HG02870 (cell line): Measurements from ENCODE around the gene SUSD1.

ENCODE experiments used
- ATAC-seq: cut with Tn5 transposase; IDR thresholded peaks from one replicate; pipeline ENCODE4 v1.9.1; 2021; ENCODE audit warnings: mild to moderate bottlenecking, moderate library complexity; ENCODE audit not compliant: unreplicated experiment

The SUSD1 gene

GRCh38 chr9:112072721-112073638, 102.1 kb downstream of the SUSD1 start:
- ATAC-seq = no peak

DNA sequence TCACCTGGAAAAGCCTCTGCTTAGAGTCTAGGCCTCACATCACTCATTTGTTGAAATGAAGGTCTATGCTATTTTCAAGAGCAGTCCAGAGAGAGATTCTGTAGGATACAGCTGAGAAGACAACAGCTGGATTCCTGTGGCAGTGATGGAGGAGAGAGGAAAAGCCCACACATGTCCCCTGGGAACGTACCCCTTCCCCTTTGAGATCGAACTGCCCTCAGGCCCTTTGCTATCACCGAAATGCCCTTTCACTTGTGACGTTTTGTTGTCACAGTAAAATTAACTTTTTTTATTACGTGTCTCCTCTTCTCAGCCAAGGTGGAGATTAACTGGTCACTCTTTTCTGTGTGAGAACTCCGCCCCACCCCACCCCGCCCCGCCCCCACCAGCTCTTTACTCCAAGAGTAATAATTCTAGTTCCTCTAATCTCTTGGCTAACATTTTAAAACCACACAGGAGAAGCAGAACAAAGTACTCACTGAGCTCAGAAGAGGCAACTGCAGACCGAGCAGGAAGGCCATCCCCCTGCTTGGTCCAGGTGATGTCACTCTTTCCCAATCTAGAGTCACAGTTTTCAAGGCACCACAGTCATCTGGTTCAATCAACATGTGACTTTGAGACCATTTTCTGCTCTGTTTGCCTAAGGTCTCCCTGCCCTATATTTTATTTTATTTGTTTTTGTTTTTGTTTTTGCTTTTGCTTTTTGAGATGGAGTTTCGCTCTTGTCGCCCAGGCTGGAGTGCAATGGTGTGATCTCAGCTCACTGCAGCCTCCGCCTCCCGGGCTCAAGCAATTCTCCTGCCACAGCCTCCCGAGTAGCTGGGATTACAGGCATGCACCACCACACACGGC, 105.6 kb downstream of the SUSD1 start:
- ATAC-seq = peak; percentile 65

DNA sequence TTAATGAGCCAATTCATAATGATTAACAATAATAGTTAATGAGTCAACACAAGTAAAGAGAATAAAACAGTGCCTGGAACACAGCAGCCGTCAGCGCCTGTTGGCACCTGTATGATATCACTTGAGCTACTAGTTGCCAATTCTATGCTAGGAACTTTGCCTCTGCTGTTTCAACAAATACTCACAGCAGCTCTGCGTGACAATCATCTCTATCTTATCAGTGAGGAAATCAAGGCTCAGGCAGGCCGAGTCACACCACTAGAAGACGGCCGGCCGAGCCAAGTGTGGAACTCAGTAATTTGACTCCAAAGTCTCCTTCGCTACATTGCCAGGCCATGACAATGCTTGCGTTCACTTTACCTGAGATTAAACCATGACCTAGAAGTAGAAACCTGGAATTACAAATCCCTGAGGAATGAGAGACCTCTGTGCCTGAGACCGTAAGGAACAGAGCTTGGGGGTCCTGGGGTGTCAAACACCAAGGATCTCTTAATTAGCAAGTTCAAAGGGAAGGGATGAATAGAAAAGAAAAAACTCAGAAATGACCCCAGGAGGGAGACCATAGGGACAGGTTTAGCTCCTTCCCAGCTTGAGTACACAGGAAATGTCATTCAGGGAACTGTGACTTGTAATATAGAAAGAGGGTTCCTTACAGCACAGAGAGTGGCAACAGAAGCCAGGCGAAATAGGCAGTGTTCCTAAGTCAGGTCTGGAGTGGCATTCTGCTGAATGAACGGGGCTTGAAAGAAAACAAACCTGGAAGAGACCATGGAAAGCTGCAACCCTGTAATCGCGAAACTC, 109.1 kb downstream of the SUSD1 start:
- no peak for ATAC-seq

DNA sequence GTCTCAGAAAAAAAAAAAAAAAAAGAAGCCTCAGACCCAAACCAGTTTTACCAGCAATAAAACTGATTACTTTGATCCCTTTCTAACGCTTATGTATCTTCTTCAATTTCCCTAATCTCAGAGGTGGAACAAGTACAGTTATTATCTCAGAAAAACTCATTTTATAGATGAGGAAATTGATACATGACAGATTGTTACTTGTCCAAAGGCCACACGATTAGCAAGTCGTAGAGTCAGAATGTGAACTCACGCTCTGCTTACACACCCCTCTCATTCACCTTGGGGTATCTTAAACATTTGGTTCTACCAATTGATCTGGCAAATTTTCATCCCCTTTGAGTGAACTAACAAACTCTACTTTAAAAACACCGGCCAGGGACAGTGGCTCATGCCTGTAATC, 110.2 kb downstream of the SUSD1 start:
- ATAC-seq = no peak

- ATAC-seq = no peak
Measured at GRCh38 chr9:112063586-112063985, 111.5 kb downstream of the SUSD1 start.

DNA sequence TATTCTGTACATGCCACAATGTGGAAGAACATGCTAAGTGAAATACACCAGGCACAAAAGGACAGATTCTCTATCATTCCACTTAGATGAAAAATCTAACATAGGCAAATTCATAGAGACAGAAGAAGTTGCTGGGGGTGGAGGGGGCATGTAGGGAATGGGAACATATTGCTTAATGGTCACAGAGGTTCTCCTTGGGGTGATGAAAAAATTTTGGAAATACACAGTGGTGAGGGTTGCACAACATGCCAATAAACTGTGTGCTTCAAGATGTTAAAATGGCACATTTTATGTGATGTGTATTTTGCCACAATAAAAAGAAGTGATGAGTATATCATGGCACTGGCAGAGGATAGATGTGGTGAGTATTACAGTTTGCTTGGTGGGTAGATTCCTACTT, 111.9 kb downstream of the SUSD1 start:
- ATAC-seq = no peak

- ATAC-seq = peak; percentile 66
Measured at GRCh38 chr9:112061152-112061740, 113.9 kb downstream of the SUSD1 start.

GRCh38 chr9:112059966-112060320, 115.2 kb downstream of the SUSD1 start:
- ATAC-seq = no peak

DNA sequence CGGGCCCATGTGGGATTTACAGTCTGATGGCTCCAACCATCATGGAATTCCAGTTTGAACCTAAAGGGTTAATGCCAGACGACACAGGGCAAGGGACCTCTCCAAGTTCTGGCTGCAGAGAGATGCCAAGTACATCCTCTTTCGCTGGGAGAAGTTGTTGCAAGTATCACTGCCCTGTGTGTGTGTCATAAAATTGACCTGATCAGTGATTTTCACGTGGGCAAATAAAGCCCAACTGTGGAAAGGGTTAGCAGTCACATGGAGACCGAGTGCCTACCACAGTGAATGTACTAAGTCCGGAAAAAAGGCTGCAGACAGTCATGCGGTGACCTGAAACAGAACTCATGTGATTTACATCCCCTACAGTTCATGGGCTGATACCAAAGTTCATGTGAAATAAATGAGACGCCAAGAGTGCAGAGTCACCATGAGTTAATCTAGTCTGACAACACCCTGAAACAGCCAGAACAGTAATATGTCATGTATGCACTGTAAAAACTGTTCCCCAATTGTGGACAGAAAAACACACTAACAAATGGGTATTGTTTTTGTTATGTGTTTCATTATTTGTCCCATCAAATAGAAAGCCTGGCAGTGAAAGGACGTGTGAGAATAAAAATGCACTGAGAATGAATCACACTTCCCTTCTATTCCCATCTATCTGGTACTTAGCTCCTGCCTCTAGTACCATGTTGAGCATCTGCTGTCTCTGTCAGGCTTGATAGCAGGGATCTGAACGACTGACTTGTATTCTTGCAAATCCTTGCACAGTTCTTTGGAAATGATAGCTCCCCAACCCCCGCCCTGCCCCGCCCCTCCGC, 115.7 kb downstream of the SUSD1 start:
- ATAC-seq = no peak

DNA sequence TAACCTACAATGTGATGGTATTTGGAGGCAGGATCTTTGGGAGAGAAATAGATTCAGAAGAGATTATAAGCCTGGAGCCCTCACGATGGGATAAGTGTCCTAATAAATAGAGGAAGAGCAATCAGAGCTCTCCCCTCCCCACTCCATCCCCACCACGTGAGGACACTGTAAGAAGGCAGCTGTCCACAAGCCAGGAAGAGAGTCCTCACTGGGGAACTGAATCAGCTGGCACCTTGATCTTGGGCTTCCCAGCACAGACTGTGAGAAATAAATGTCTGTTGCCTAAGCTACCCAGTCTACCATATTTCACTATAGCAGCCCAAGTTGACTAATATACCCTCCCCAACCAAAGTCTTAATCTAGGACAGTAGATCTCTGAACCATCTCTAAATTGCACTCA, 118.1 kb downstream of the SUSD1 start:
- no peak for ATAC-seq

GRCh38 chr9:112054916-112055315, 120.2 kb downstream of the SUSD1 start:
- no peak for ATAC-seq

- peak; percentile 72 for ATAC-seq
Measured at GRCh38 chr9:112051812-112052211, 123.3 kb downstream of the SUSD1 start.

- ATAC-seq = no peak
Measured at GRCh38 chr9:112050544-112051475, 124.3 kb downstream of the SUSD1 start.

DNA sequence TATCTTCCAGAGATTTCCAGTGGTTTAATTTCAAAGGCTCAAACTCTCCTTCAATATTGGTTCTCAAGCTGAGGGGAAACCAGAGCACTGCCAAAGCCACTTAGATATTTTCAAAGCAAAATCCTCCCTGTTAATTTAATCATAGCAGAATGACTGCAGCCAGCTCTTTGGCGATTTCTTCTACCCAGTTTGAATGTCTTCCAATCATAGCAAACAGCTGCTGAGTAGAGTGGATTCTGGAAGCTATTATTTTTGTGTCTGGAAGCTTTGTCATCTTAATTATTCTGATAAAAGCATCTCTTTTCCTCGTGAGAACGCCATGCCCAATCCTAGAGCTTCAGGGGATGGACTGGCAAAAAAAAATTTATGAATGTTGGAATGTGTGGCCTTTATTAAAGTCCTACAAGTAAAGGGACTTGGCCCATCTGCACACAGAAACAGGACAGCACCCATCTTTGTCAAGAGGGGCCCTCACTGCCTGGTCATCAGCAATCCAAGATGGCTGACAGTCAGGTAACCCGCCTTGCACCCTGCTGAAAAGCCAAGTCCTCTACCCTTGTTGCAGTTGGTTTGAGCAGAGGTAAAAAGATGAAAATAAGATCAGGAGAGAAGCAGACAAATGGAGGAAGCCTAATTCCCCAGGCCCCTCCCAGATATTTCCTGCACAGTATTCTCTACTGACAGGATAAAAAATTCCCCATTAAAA, 125.1 kb downstream of the SUSD1 start:
- no peak for ATAC-seq

DNA sequence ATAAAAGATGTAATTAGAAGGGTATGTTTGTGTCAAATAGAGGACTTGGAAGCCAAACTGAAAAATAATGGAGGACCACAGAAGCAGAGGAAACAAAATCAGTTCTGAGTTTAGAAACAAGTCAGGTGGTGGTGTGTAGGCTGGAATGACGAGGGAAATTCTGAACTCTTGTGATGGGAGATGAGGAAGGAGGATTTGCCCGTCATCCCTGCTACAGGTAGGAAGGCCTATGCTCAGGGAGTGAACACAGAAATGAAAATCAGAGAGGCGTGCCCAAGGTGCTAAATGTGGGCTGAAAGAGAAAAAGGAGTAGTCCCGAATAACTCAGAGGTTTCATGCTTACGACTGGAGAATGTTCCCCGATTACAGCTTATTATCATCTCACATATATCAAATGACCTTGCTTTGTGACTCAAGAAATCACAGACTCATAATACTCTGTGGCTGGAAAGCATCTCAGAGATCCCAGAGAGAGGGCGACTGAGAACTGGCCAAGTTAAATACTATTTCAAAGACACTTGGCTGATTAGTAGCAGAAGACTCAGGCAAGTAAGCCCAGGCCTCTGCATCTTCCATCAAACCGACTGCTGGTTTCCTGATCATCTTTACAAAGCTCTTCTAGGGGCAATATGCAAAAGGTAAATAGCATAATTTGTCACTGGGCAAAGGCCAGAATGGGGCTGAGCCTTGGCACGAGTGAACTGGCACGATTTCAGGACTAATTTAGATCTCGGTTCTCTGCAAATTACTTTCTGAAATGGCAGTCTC, 126.0 kb downstream of the SUSD1 start:
- ATAC-seq = no peak

DNA sequence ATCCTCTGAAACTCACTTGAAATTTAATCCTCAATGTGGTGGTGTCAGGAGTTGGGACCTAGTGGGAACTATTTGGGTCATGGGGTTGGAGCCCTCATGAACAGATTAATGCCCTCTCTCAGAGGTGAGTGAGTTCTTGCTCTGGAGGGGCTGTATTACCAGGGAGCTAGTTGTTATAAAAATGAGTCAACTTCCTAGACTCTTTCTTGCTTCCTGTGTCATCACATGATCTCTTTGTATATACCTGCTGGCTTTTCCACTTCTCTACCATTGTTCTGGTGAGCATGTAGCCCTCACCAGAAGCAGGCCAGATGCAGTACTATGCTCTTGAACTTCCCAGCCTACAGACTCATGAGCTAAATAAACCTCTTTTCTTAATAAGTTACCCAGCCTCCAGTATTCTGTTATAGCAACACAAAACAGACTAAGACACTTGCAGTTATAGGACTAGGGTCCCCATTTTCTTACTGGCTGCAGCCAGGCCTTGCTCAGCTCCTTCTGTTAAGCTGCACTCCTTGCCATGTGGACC, 127.5 kb downstream of the SUSD1 start:
- ATAC-seq = no peak

DNA sequence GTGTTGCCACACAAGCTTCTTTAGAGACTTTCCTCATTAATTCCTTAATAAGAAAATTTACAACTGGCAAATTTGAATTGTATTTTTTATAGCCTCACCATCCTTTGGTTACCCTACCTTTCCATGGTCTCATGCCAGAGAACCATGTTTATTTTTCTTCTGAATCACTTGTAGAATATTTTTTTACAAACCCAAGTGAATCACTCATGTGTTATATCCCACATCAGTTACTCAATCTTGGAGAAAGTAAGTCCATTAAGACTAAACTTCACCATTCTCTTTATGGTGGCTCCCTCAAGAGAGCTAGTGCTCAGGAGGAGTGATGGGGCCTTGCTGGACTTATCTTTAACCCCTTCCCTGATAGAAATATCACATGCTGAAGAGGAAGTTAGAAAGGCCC, 128.9 kb downstream of the SUSD1 start:
- no peak for ATAC-seq
